Inferior parietal cortex (tissue), 1 donor: ENCODE data around the gene ITGAX.
A peak's percentile ranks its signal among the peaks of the same experiment; 100 is the strongest.

Experiments
- DNase-seq: peaks from one replicate; pipeline ENCODE4 v3.0.0-alpha.2; 2016; ENCODE audit errors: extremely low spot score

Gene ITGAX

DNA sequence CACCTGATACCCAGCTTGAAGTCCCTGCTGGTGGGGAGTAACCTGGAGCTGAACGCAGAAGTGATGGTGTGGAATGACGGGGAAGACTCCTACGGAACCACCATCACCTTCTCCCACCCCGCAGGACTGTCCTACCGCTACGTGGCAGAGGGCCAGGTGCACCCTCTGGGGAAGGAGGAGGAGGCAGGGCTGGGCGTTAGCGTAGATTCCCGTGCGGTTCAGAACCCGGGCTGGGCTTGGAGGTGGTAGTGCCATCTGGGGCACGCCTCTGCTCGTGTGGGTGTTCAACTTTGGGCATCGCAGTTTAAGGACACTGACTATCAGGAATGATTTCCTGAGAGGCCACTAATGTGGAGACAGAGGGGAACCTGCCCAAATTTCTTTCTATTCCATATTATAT is 18.3 kb downstream of the ITGAX start:
- no peak for DNase-seq

DNA sequence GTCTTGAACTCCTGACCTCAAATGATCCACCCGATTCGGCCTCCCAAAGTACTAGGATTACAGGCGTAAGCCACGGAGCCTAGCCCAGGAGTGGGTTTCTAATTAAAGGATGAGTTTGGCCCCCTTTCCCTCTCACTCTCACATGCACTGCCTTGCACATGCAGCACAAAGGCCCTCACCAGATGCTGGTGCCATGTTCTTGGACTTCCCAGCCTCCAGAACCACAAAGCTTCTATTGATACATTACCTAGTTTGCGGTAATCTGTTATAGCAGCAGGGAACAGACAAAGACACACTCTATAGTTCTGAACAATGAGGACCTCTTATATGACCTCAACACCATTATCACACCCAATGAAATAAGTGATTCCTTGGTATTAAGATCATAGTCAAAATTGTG is 20.3 kb downstream of the ITGAX start:
- DNase-seq = no peak

DNA sequence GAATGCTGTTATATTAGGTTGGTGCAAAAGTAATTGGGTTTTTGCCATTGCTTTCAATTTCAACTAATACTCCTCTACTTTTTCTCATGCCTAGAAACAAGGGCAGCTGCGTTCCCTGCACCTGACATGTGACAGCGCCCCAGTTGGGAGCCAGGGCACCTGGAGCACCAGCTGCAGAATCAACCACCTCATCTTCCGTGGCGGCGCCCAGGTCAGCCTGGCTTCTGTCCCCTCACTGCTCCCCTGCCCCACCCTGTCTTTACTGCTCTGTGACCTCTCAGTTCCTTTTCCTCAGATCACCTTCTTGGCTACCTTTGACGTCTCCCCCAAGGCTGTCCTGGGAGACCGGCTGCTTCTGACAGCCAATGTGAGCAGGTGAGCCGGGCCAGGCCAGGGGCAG is 21.7 kb downstream of the ITGAX start:
- no peak for DNase-seq

DNA sequence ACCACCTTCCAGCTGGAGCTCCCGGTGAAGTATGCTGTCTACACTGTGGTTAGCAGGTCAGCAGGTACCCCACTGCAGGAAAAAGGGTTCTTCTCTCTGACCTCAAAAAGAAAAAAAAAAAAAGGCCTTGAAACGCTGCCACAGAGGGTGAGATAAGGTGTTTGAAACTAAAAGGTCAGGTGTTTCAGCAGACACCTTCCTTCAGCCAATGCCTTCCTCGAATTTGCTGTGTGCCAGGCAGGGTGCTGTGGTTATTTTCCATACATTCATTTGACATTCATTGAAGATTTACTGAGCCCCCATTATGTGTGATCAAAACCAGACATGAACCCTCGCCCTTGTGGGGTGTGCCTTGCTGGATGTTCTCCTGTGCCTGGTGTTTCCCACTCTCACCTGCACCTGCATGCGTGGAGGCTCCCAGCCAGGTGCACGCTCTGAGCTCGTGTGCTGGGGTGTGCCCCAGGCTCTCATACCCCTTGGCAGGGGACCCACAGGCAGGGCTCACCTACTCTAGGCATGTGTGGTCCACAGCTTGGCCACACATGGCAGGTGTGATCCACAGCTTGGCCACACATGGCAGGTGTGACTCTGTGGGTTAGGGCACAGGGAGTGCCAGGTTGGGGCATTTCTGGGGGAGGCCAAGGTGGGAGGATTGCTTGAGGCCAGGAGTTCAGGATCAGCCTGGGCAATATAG is 22.4 kb downstream of the ITGAX start:
- DNase-seq = no peak

DNA sequence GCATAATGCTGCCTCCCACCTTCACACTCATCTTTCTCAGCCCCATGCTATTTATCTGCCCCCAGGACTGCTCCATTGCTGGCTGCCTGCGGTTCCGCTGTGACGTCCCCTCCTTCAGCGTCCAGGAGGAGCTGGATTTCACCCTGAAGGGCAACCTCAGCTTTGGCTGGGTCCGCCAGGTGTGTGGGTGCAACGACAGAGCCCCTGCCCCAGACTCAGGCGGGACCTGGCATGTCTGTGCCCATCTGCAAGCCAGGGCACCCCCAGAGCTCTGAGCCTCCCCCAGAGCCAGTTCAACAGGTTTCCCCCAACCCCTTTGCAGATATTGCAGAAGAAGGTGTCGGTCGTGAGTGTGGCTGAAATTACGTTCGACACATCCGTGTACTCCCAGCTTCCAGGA is 25.2 kb downstream of the ITGAX start:
- DNase-seq = no peak

DNA sequence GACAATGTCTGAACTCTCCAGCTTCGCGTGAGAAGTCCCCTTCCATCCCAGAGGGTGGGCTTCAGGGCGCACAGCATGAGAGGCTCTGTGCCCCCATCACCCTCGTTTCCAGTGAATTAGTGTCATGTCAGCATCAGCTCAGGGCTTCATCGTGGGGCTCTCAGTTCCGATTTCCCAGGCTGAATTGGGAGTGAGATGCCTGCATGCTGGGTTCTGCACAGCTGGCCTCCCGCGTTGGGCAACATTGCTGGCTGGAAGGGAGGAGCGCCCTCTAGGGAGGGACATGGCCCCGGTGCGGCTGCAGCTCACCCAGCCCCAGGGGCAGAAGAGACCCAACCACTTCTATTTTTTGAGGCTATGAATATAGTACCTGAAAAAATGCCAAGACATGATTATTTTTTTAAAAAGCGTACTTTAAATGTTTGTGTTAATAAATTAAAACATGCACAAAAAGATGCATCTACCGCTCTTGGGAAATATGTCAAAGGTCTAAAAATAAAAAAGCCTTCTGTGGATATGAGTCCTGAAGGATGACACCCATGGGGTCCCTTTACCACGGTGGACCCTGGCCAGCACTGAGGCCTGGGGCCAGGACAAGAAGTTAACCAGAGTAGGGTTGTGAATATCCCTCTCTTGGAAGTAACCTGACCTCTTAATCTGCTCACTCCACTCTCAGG is 27.6 kb downstream of the ITGAX start:
- DNase-seq = no peak

DNA sequence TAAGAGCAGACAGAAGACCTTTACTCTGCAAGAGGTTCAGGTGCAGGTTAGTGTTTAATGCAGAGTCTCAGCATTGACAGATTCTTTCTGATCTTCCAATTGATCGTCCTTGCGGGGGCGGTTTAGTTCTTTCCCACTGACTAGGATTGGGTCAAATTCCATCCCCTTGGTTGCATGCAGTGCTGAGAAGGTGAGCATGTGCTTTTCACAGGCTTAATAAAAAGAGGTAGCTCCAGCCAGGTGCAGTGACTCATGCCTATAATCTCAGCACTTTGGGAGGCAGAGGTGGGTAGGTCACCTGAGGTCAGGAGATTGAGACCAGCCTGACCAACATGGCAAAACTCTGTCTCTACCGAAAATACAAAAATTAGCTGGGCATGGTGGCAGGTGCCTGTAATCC is 30.7 kb downstream of the ITGAX start:
- DNase-seq = no peak

DNA sequence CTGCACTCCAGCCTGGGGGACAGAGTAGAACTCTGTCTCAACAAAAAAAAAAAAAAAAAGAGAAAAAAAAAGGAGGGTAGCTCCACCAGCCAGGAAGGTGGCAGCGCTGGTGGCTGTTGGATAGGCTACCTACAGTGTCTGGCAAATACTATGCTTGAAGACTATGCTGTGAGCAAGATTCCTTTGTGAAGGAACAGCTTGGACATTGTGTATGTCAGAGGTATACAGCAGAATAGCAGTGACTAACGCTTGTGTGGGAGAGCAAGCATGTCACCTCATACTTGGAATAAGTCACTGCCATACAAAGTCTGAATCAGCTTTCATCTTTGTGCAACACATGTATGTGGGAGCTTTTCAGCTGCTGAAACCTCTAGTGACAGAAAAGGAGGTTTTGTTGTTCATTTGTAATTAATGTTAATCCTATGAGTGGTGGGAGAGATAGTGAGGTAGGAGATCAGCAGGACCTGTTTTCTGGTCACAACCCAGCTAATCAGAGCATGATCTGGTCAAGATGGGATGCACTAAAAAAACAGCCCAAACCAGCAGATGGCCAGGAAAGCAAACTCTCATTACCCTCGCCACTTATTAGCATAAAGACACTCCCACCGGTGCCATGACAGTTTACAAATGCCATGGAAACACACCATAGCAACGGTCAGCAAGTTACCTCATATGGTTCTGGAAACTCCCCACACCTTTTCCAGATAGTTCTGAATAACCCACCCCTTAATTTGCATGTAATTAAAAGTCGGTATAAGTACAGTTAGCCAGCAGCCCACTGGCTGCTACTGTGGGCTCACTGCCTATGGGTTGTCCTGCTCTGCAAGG is 31.4 kb downstream of the ITGAX start:
- DNase-seq = peak; percentile 36

DNA sequence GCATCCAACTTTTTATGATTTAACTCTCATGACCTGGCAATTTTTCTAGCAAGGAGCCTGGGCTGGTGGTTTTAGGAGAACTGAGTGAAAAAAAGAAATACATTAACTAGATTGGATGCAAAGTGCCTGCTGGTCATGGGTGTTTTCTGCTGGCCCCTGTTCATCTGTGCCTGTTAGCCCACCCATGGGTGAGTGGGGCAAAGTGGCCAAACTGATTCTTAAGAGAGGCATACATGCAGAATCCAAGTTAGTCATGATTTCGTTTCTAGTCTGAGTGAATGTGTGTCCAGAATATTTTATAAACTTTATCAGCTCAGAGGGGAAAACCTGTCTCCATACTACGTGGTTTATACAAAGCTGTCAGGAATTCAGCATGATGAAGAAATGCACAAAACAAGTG is 33.6 kb downstream of the ITGAX start:
- no peak for DNase-seq

DNA sequence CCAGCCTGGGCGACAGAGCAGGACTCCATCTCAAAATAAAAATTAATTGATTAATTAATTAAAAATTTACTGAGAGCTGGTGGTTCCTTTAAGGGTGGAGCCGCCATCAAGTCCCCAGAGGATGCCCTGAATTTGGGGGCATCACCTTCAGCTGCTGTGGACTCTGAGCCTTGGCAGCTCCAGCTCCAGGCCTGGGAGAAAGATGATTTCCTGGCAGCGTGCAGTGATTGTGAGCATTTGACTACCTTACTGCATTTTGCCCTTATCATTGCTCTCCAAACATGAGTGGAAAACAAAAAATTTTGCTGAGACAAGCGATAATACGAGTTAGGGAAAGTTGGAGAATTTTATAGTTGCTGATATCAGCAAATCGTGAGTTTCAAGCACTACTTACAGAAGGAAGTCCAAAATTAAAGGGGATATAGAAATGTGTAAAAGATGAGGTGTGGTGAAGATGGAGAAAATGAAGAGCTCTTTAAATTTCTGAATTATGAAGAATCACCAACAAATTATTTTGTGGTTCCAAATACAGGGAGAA is 35.6 kb downstream of the ITGAX start:
- DNase-seq = no peak

DNA sequence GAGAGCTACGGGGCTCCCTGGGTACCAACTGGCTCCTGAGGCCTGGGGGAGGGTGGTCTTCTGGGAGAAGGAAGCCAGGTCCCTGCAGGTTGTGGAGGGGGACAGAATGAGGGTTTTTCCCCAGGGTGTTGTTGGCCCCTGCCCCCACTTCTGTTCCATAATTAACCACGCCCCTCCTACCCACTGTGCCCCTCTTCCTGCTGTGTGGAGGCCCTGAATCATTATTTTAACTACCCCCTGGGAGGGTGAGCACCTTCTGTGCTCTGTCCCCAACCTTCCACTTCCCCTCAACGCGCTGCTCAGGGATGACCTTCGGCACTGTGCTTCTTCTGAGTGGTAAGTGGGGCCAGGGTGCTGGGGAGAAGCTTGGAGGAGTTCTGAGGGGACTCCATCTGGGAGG is 38.1 kb downstream of the ITGAX start, which contains the start of gene ITGAD:
ITGAD (plus strand) TSS at position 280 of the 400 bp plus-strand sequence; CDS start at position 306, 26 bp downstream.
- no peak for DNase-seq

DNA sequence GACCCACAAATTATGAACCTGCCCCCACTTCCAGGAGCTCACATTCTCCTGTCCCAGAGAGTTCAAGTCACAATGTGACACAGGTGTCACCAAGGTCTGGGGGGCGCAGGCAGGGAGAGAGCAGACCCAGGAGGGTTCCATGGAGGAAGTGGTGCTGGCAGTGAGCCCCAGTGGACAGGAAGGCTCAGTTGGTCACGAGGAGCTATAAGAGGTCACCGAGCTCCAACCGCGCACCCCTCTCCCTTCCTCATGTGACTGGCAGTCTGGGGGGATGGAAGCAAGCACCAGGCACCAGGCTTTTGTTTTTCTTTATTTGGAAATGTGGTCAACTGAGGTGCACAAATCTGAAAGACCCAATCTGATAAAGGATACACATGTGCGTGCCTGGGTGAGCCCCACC is 40.7 kb downstream of the ITGAX start:
- no peak for DNase-seq

DNA sequence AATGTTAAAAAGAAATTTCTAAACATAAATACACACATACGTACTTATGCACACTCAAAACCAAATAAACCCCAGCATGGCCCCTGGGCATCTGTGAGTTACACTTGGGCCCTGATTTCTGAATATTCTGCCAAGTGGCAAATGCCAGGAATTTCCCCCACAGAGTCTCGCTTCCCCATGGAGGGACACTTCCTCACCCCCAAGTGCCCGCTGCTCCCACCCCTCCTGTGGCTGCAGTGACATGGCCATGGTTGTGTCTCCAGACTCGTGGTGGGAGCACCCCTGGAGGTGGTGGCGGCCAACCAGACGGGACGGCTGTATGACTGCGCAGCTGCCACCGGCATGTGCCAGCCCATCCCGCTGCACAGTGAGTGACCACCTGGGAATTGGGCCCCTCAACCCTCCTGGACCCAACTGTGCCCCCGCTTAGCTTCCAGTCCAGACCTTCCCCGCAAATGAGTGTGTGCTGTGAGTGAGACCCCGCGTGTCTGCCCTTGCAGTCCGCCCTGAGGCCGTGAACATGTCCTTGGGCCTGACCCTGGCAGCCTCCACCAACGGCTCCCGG is 42.2 kb downstream of the ITGAX start:
- DNase-seq = no peak

DNA sequence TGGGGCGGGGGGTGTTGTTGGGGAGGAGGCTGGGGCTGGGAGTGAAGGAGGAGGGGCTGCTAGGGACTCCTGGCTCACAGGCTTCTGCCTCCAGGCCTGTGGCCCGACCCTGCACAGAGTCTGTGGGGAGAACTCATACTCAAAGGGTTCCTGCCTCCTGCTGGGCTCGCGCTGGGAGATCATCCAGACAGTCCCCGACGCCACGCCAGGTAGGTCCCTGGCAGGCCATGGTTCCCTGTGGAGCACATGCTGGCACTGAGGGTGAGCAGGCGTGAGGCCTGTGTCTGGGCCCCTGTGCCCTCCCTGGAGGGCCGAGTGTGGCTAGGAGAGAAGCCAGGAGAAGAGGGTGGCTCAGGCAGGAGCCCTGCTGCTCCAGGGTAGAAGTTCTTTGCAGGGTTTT is 42.7 kb downstream of the ITGAX start:
- DNase-seq = no peak

DNA sequence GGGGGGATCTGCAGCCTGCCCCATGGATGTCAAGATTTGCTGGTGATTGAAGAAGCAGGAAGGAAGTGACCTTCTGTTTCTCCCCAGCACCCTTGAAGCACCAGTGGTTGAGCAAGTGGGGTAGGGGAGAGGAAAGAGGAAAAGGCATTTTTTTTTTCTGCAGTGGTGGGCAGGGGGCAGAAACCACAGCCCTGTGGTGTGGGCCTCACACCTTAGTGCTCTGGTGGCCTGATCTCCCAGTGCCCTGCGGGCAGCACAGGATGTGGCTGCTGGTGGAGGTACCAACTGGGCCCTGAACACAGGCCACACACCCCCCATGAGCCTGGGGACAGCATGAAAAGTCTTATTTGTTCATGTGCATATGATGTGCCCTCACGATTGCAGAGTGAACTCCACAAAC is 45.2 kb downstream of the ITGAX start:
- DNase-seq = no peak

DNA sequence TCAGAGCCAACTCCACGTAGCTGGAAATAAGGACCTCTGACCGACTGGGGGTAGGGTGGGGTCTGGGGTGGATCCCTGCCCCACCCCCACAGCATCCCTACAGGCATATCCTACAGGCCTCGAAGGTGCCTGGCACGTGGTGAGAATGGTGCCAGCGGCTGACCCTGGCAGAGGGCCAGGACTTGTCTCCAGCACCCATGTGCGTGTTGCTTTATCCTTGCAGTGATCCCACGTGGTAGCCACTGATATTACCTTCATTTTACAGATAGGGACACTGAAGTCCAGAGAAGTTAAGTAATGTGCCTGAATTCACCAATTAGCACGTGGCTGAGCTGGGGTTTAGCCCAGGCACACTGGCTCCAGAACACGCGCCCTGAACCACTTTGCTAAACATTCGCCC is 46.5 kb downstream of the ITGAX start:
- DNase-seq = no peak

DNA sequence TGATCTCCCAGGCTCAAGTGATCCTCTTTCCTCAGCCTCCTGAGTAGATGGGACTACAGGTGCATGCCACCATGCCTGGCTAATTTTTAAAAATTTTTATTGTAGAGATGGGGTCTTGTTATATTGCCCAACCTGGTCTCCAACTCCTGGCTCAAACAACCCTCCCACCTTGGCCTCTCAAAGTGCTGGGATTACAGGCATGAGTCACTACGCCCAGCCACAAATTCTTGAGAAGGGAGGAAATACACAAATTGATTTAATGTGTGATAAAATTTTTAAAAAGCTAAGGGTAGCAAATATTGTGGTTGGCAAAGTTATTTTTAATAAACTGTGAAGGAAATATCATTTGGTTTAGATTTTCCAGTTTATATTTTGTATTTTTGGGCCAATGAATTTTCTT is 47.7 kb downstream of the ITGAX start:
- no peak for DNase-seq

DNA sequence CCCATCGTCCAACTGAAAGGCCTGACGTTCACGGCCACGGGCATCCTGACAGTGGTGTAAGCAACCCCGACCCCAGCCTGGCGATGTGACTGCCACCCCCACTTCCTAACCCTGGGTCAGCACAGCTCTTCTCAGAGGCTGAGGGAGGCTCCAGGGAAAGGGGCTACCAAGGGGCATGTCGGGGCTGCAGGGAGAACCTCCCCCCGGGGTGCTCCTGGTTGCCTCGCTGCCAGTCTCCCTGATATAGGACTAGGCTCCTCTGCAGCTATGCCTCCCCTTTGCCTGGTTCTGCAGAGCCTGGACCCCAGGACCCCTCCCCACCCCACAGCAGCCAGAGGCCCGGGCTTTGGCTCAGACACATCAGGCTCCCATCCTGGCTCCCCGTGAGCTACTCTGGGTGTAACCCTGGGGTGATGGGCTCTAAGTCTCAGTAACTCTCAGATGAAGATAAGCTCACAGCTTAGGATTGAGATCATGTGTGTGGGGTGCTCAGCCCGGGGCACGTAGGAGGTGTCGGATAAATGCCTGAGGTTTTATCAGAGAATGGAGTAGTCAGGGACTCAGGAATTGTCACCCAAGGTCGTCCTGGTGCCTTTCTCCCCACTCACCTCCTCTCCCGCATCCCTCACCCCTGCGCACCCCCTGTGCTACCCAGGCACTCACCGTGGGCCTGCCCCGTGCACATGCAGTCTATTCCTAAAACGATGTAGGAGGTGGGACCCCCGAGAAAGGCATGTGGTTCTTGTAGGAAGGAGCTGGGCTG is 48.8 kb downstream of the ITGAX start:
- no peak for DNase-seq

DNA sequence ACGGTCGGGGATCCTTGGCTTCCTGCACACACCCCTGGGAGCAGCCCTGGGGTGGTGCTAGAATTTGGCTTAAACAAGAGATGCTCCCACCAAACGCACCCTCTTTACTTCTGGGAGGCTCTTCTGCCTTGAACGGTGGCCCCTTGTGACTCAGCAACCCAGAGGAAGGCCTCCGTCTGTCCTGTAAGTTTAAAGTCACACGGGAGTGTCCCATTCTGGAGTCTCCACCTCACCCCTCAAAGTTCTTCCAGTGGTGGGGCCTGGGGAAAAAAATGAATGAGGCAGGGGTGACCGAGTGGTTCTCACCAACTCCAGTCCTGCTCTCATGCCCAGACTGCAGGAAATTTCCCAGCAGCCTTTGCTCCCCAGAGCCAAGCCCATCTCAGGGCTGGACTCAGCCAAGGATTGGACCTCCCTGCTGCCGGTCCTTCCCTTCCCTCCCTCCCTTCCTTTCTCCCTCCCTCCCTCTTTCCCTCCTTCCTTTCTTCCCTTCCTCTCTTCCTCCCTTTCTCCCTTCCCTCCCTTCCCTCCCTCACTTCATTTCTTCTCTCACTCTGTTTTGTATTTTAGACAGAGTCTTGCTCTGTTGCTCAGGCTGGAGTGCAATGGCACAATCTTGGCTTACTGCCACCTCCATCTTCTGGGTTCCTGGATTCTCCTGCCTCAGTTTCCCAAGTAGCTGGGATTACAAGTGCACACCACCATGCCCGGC is 49.5 kb downstream of the ITGAX start:
- no peak for DNase-seq

DNA sequence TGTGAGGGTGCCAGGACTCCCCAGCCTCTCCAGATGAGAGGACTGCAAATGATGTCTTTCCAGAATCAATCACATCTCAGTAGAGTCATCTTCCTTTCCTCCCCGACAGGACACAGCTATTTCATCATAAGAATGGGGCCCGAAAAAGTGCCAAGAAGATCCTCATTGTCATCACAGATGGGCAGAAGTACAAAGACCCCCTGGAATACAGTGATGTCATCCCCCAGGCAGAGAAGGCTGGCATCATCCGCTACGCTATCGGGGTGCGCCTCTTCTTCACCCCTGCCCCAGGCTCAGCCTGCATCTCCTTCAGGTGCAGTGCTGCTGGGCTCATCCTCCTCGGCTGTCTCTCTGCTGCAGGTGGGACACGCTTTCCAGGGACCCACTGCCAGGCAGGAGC is 52.4 kb downstream of the ITGAX start:
- DNase-seq = no peak

DNA sequence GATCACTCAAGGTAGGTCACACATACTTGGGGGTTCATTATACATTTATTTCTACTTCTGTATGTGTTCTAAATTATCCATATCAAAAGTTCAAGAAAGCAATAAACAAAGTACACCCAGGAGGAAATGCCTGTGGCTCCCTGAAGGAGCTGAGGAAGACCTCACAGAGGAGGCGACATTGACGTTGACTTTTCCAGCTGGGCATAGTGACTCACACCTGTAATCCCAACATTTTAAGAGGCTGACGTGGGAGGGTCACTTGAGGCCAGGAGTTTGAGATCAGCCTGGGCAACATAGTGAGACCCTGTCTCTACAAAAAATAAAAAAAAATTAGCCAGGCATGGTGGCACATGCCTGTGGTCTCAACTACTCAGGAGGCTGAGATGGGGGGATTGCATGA is 54.5 kb downstream of the ITGAX start:
- DNase-seq = no peak
